ENCODE measurements around the gene CADM4.

- TF ChIP-seq, protein P1, sequence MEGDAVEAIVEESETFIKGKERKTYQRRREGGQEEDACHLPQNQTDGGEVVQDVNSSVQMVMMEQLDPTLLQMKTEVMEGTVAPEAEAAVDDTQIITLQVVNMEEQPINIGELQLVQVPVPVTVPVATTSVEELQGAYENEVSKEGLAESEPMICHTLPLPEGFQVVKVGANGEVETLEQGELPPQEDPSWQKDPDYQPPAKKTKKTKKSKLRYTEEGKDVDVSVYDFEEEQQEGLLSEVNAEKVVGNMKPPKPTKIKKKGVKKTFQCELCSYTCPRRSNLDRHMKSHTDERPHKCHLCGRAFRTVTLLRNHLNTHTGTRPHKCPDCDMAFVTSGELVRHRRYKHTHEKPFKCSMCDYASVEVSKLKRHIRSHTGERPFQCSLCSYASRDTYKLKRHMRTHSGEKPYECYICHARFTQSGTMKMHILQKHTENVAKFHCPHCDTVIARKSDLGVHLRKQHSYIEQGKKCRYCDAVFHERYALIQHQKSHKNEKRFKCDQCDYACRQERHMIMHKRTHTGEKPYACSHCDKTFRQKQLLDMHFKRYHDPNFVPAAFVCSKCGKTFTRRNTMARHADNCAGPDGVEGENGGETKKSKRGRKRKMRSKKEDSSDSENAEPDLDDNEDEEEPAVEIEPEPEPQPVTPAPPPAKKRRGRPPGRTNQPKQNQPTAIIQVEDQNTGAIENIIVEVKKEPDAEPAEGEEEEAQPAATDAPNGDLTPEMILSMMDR (conservative IDR thresholded peaks at IDR 0.05), result no peak
- no peak for TF ChIP-seq ZFX (IDR thresholded peaks at IDR 0.05)
These were observed 9.9 kb upstream of the CADM4 start for GRCh38 chr19:43649514-43649913.
